Astrocyte of the cerebellum (primary cell): ENCODE measurements around the gene MEF2C.

Experiments used
- DNase-seq: peaks from one replicate; pipeline ENCODE4 v3.0.0-alpha.2; 2011; ENCODE audit warnings: low read depth
- H3K4me3 ChIP-seq: 2 replicates; pipeline ENCODE4 v1.5.1; 2011; ENCODE audit warnings: mild to moderate bottlenecking, low read depth, low read length, moderate library complexity
- CTCF ChIP-seq: IDR thresholded peaks from 2 replicates; pipeline ENCODE4 v1.5.1; 2012; ENCODE audit warnings: low read length, low read depth, moderate library complexity, mild to moderate bottlenecking; ENCODE audit errors: missing control alignments
- in situ Hi-C: cut with HindIII; loops from 2 replicates; pipeline ENCODE4 v1.10.0; 2017; ENCODE audit warnings: low sequenced_read_pairs

Gene MEF2C

GRCh38 chr5:88838500-88838899 is 44.5 kb downstream of the MEF2C start:
- in situ Hi-C loops, result no loop called here
- TF ChIP-seq CTCF, result no peak
- no peak overlapping the region for H3K4me3 ChIP-seq
- DNase-seq, result no peak

- in situ Hi-C loops, result no loop called here
- no peak overlapping the region for H3K4me3 ChIP-seq
- DNase-seq, result no peak
These were observed 45.2 kb downstream of the MEF2C start for GRCh38 chr5:88837817-88838216.

GRCh38 chr5:88837222-88837621 is 45.8 kb downstream of the MEF2C start:
- in situ Hi-C loops, result no loop called here
- no peak for DNase-seq
- no peak for TF ChIP-seq CTCF
- H3K4me3 ChIP-seq, result no peak overlapping the region

More at GRCh38 chr5:88837817-88838216, 45.2 kb downstream of the MEF2C start:
- TF ChIP-seq CTCF, result no peak

- in situ Hi-C loops, result no loop called here
- TF ChIP-seq CTCF, result no peak
- no peak for DNase-seq
- H3K4me3 ChIP-seq, result no peak overlapping the region
These were observed 46.7 kb downstream of the MEF2C start for GRCh38 chr5:88836195-88836838.

- in situ Hi-C loops, result no loop called here
- no peak for TF ChIP-seq CTCF
- no peak for DNase-seq
- no peak overlapping the region for H3K4me3 ChIP-seq
These were observed 48.5 kb downstream of the MEF2C start for GRCh38 chr5:88834499-88834898.

- H3K4me3 ChIP-seq, result no peak overlapping the region
- in situ Hi-C loops, result no loop called here
- no peak for DNase-seq
- no peak for TF ChIP-seq CTCF
These were observed 48.9 kb downstream of the MEF2C start for GRCh38 chr5:88834131-88834462.
